Mesenchymal stem cell (in vitro differentiated cells and primary cell): ENCODE data around the gene GAS6. TPM values are rescaled to one million over a fixed set of nuclear protein-coding genes. Genes with fewer than 3 reads are reported as not detected.
"Not testable (repeated sequence)": the region's sequence is repeated elsewhere in the genome, so short reads cannot be mapped to it uniquely, and the experiment has no call there.

Experiments
- DNase-seq: peaks from one replicate; pipeline ENCODE4 v3.0.0-alpha.2; 2013
- H2AFZ ChIP-seq: one replicate; pipeline ENCODE4 v1.6.1; 2013; ENCODE audit warnings: low read depth, mild to moderate bottlenecking, control low read depth, inconsistent platforms, low read length, moderate library complexity
- H2AK5ac ChIP-seq: 2 replicates; pipeline ENCODE4 v1.6.1; 2013; ENCODE audit warnings: low read length, moderate library complexity, mild to moderate bottlenecking, inconsistent platforms; ENCODE audit not compliant: severe bottlenecking
- H2BK120ac ChIP-seq: one replicate; pipeline ENCODE4 v1.6.1; 2013; ENCODE audit warnings: low read depth, mild to moderate bottlenecking, inconsistent platforms, low read length, moderate library complexity
- H2BK12ac ChIP-seq, 2 experiments: one replicate each; pipeline ENCODE4 v1.6.1; 2013; ENCODE audit warnings: inconsistent platforms in 2 of 2, low read length in 2 of 2, mild to moderate bottlenecking in 2 of 2, moderate library complexity in 2 of 2, control low read depth in 1 of 2
- H2BK15ac ChIP-seq: one replicate; pipeline ENCODE4 v1.6.1; 2013; ENCODE audit warnings: mild to moderate bottlenecking, low read depth, inconsistent platforms; ENCODE audit not compliant: poor library complexity, severe bottlenecking
- H2BK5ac ChIP-seq: 2 replicates; pipeline ENCODE4 v1.6.1; 2013; ENCODE audit warnings: low read depth, mild to moderate bottlenecking, low read length, control low read depth, inconsistent platforms; ENCODE audit not compliant: poor library complexity, severe bottlenecking
- H3K14ac ChIP-seq, 2 experiments: one replicate each; pipeline ENCODE4 v1.6.1; 2013; ENCODE audit warnings: inconsistent platforms in 2 of 2, low read length in 2 of 2, control low read depth in 1 of 2, mild to moderate bottlenecking in 1 of 2, moderate library complexity in 1 of 2
- H3K18ac ChIP-seq, 2 experiments: one replicate each; pipeline ENCODE4 v1.6.1; 2013; ENCODE audit warnings: inconsistent platforms in 2 of 2, low read length in 2 of 2, control low read depth in 1 of 2, low read depth in 1 of 2, mild to moderate bottlenecking in 1 of 2
- H3K23ac ChIP-seq, 2 experiments: one replicate each; pipeline ENCODE4 v1.6.1; 2013; ENCODE audit warnings: inconsistent platforms in 2 of 2, low read length in 2 of 2, mild to moderate bottlenecking in 2 of 2, moderate library complexity in 2 of 2, control low read depth in 1 of 2
- H3K27ac ChIP-seq: 2 replicates; pipeline ENCODE4 v1.5.1; 2013; ENCODE audit warnings: mild to moderate bottlenecking, moderate library complexity, low read length, control low read depth, inconsistent platforms; ENCODE audit not compliant: poor library complexity, severe bottlenecking
- H3K27me3 ChIP-seq, 2 experiments: 2 replicates each; pipeline versions ENCODE4 v1.6.1 to v1.7.0; 2013; ENCODE audit warnings: low read length in 2 of 2, mild to moderate bottlenecking in 2 of 2, moderate library complexity in 2 of 2, control low read depth in 1 of 2, inconsistent platforms in 1 of 2; ENCODE audit not compliant: control insufficient read depth in 1 of 2, insufficient read depth in 1 of 2
- H3K36me3 ChIP-seq, 2 experiments: 2 replicates each; pipeline versions ENCODE4 v1.6.1 to v1.7.0; 2013; ENCODE audit warnings: low read length in 2 of 2, control low read depth in 1 of 2, inconsistent platforms in 1 of 2, low read depth in 1 of 2, mild to moderate bottlenecking in 1 of 2; ENCODE audit not compliant: insufficient read depth in 2 of 2, control insufficient read depth in 1 of 2
- H3K4ac ChIP-seq, 2 experiments: one replicate each; pipeline ENCODE4 v1.6.1; 2013; ENCODE audit warnings: inconsistent platforms in 2 of 2, low read length in 2 of 2, mild to moderate bottlenecking in 2 of 2, moderate library complexity in 2 of 2, control low read depth in 1 of 2, low read depth in 1 of 2
- H3K4me1 ChIP-seq: 2 replicates; pipeline ENCODE4 v1.6.1; 2013; ENCODE audit warnings: low read depth, low read length, control low read depth; ENCODE audit not compliant: control insufficient read depth, insufficient read depth
- H3K4me2 ChIP-seq: 2 replicates; pipeline ENCODE4 v1.6.1; 2013; ENCODE audit warnings: low read length, mild to moderate bottlenecking, inconsistent platforms; ENCODE audit not compliant: poor library complexity, severe bottlenecking
- H3K4me3 ChIP-seq, 2 experiments: 2 replicates each; pipeline versions ENCODE4 v1.5.1 to v1.7.0; 2013; ENCODE audit warnings: low read length in 2 of 2, mild to moderate bottlenecking in 2 of 2, control low read depth in 1 of 2, low read depth in 1 of 2; ENCODE audit not compliant: insufficient read depth in 1 of 2
- H3K79me1 ChIP-seq: replicated peaks from 2 replicates; pipeline ENCODE4 v1.6.1; 2013; ENCODE audit warnings: mild to moderate bottlenecking, control low read depth, low read length, inconsistent platforms; ENCODE audit not compliant: poor library complexity, severe bottlenecking
- H3K9ac ChIP-seq: 2 replicates; pipeline ENCODE4 v1.7.0; 2013; ENCODE audit warnings: mild to moderate bottlenecking, low read length, moderate library complexity
- H3K9me3 ChIP-seq: 2 replicates; pipeline ENCODE4 v1.7.0; 2013; ENCODE audit warnings: mild to moderate bottlenecking, low read length; ENCODE audit not compliant: control insufficient read depth
- H4K8ac ChIP-seq: one replicate; pipeline ENCODE4 v1.6.1; 2013; ENCODE audit warnings: inconsistent platforms, mild to moderate bottlenecking, low read length, moderate library complexity
- H4K91ac ChIP-seq: one replicate; pipeline ENCODE4 v1.6.1; 2013; ENCODE audit warnings: mild to moderate bottlenecking, low read length, inconsistent platforms
- WGBS: methylation state at CpG from one replicate; pipeline ENCODE4 v1.1.7; 2013; ENCODE audit warnings: mixed read lengths; 5-methylcytosine and 5-hydroxymethylcytosine counted together
- polyA plus RNA-seq, 2 experiments: library from polyadenylated mRNA; stranded (reverse); fragments of 200-250 nt; gene quantifications; one replicate each; pipeline ENCODE4 v1.2.3, GENCODE V29; 2013

GAS6 gene
- 126 TPM for polyA plus RNA-seq (2013, experiment 1 of 2)
- 127 TPM for polyA plus RNA-seq (2013, experiment 2 of 2)

GRCh38 chr13:113863524-113864272 lies at the start of gene GAS6:
Gene GAS6 (minus strand): TSS chr13:113864076. CDS start chr13:113863920, 156 bp downstream.
- peak within 1 kb of the TSS; percentile 93 for H3K4me3 ChIP-seq
- peak within 1 kb of the TSS; percentile 93 for H3K9ac ChIP-seq
- H2BK5ac ChIP-seq: peak within 1 kb of the TSS; percentile 67
- H4K8ac ChIP-seq: peak within 1 kb of the TSS; percentile 66
- peak within 1 kb of the TSS; percentile 85 for H3K27ac ChIP-seq
- H3K14ac ChIP-seq: peak within 1 kb of the TSS in 1 of 2 experiments; percentile 99
- H3K27me3 ChIP-seq: no peaks in the 10 kb centered on the region
- peak within 1 kb of the TSS; percentile 71 for H4K91ac ChIP-seq
- H3K79me1 ChIP-seq: peaks cover 4% of the 10 kb centered on the region
- H2AK5ac ChIP-seq: no peak within 1 kb of the TSS
- peaks cover 31% of the 10 kb centered on the region for H3K4me1 ChIP-seq
- H3K18ac ChIP-seq: peak within 1 kb of the TSS; percentile 77 to 94
- no peaks in the 10 kb centered on the region for H3K9me3 ChIP-seq
- peak within 1 kb of the TSS; percentile 87 for H3K4me2 ChIP-seq
- peak within 1 kb of the TSS; percentile 91 for H2BK15ac ChIP-seq
- H2AFZ ChIP-seq: peak within 1 kb of the TSS; percentile 81
- H3K4ac ChIP-seq: peak within 1 kb of the TSS; percentile 29 to 92
- peaks cover 25 to 26% of the 10 kb centered on the region in 2 experiments for H3K36me3 ChIP-seq
- peak within 1 kb of the TSS in 1 of 2 experiments; percentile 94 for H3K23ac ChIP-seq
- peak; percentile 41 for DNase-seq
- H2BK120ac ChIP-seq: peak within 1 kb of the TSS; percentile 80
- peak within 1 kb of the TSS; percentile 6 to 91 for H2BK12ac ChIP-seq
- under 1% methylated on average over 61 of the region's 116 CpGs for WGBS

GRCh38 chr13:113913408-113913807 lies 49.5 kb upstream of the GAS6 start:
- not testable (repeated sequence) for H2BK120ac ChIP-seq, H2AK5ac ChIP-seq, H3K36me3 ChIP-seq, H3K79me1 ChIP-seq, H3K4me2 ChIP-seq, DNase-seq, H4K8ac ChIP-seq, H4K91ac ChIP-seq, H2AFZ ChIP-seq, H3K9ac ChIP-seq, H3K23ac ChIP-seq, H3K27me3 ChIP-seq, H2BK15ac ChIP-seq, H3K4me3 ChIP-seq, H3K14ac ChIP-seq, H3K27ac ChIP-seq, H2BK12ac ChIP-seq, H3K4me1 ChIP-seq, H3K18ac ChIP-seq, H2BK5ac ChIP-seq, H3K4ac ChIP-seq
- H3K9me3 ChIP-seq: peaks cover 33% of the 10 kb centered on the region
- 58% methylated on average over 8 of the region's 8 CpGs for WGBS

GRCh38 chr13:113912596-113912995 lies 48.7 kb upstream of the GAS6 start:
- no peak overlapping the region for H3K4ac ChIP-seq
- no peak overlapping the region for H3K23ac ChIP-seq
- no peak overlapping the region for H3K18ac ChIP-seq
- H3K9ac ChIP-seq: no peak overlapping the region
- no peak overlapping the region for H2AK5ac ChIP-seq
- no peak overlapping the region for H4K91ac ChIP-seq
- H3K36me3 ChIP-seq: peaks cover 0 to 8% of the 10 kb centered on the region in 2 experiments
- H3K4me1 ChIP-seq: peaks cover 9% of the 10 kb centered on the region
- no peak overlapping the region for H3K4me3 ChIP-seq
- H3K4me2 ChIP-seq: no peak overlapping the region
- H3K27ac ChIP-seq: no peak overlapping the region
- no peak overlapping the region for H3K14ac ChIP-seq
- H3K79me1 ChIP-seq: no peaks in the 10 kb centered on the region
- WGBS: 84% methylated on average over 2 of the region's 3 CpGs
- no peak for DNase-seq
- H4K8ac ChIP-seq: no peak overlapping the region
- H3K9me3 ChIP-seq: peaks cover 33% of the 10 kb centered on the region
- no peak overlapping the region for H2BK15ac ChIP-seq
- no peak overlapping the region for H2BK5ac ChIP-seq
- H2BK12ac ChIP-seq: no peak overlapping the region
- no peak overlapping the region for H2AFZ ChIP-seq
- H3K27me3 ChIP-seq: peaks cover 0 to 4% of the 10 kb centered on the region in 2 experiments
- H2BK120ac ChIP-seq: no peak overlapping the region
